CD14-positive monocyte (primary cell): Measurements from ENCODE around the gene CALB2. TPM values are rescaled to one million over a fixed set of nuclear protein-coding genes. Genes with fewer than 3 reads are reported as not detected.
A peak's percentile ranks its signal among the peaks of the same experiment; 100 is the strongest.

ENCODE experiments used
- DNase-seq, 3 donors: peaks; one replicate each; pipeline ENCODE4 v3.0.0-alpha.2; 2011 to 2022
- H2AFZ ChIP-seq: 2 replicates; pipeline ENCODE4 v1.6.0; 2012; ENCODE audit warnings: mild to moderate bottlenecking, low read depth, low read length, inconsistent platforms; ENCODE audit not compliant: insufficient read depth, poor library complexity, severe bottlenecking
- H3K27ac ChIP-seq, 2 donors: 1 replicate in 1 of 2; 2 replicates in 1 of 2; pipeline ENCODE4 v1.5.1; 2012 to 2013; ENCODE audit warnings: low read length in 2 of 2, control low read depth in 1 of 2, inconsistent platforms in 1 of 2, low read depth in 1 of 2, mild to moderate bottlenecking in 1 of 2
- H3K27me3 ChIP-seq, 2 donors: one replicate each; pipeline versions ENCODE4 v1.6.0 to v1.6.1; 2011 to 2013; ENCODE audit warnings: low read length in 2 of 2; ENCODE audit not compliant: control insufficient read depth in 2 of 2, insufficient read depth in 2 of 2
- H3K36me3 ChIP-seq, 2 donors: replicated peaks in 1 of 2; 1 replicate in 1 of 2; 2 replicates in 1 of 2; pipeline versions ENCODE4 v1.5.1 to v1.6.1; 2012 to 2013; ENCODE audit warnings: low read length in 2 of 2, control low read depth in 1 of 2, inconsistent platforms in 1 of 2, mild to moderate bottlenecking in 1 of 2; ENCODE audit not compliant: insufficient read depth in 2 of 2, control insufficient read depth in 1 of 2
- H3K4me1 ChIP-seq, 2 donors: 1 replicate in 1 of 2; 2 replicates in 1 of 2; pipeline versions ENCODE4 v1.5.1 to v1.6.1; 2012 to 2013; ENCODE audit warnings: low read length in 2 of 2, control low read depth in 1 of 2, inconsistent platforms in 1 of 2, mild to moderate bottlenecking in 1 of 2, moderate library complexity in 1 of 2; ENCODE audit not compliant: insufficient read depth in 2 of 2, control insufficient read depth in 1 of 2
- H3K4me2 ChIP-seq: replicated peaks from 2 replicates; pipeline ENCODE3; 2012; ENCODE audit warnings: low read length, moderate library complexity, mild to moderate bottlenecking; ENCODE audit not compliant: poor library complexity, severe bottlenecking; ENCODE audit errors: extremely low read depth
- H3K4me3 ChIP-seq, 3 experiments: fragments of 200-600 bp in 1 of 3; sonication (generic) in 1 of 3; replicated peaks in 1 of 3; 1 replicate in 2 of 3; 2 replicates in 1 of 3; pipeline ENCODE4 v1.5.1; 2011 to 2013; ENCODE audit warnings: low read length in 3 of 3, mild to moderate bottlenecking in 3 of 3, control low read depth in 2 of 3, low read depth in 2 of 3, inconsistent platforms in 1 of 3, moderate library complexity in 1 of 3
- H3K79me2 ChIP-seq: 2 replicates; pipeline ENCODE4 v1.6.0; 2012; ENCODE audit warnings: mild to moderate bottlenecking, control low read depth, inconsistent platforms, low read length, moderate library complexity; ENCODE audit not compliant: insufficient read depth
- H3K9ac ChIP-seq: 2 replicates; pipeline ENCODE4 v1.6.0; 2017; ENCODE audit warnings: low read length, mild to moderate bottlenecking; ENCODE audit not compliant: insufficient read depth, poor library complexity, severe bottlenecking
- H3K9me3 ChIP-seq, 2 donors: replicated peaks in 1 of 2; 1 replicate in 1 of 2; 2 replicates in 1 of 2; pipeline versions ENCODE4 v1.5.1 to v1.6.1; 2012 to 2013; ENCODE audit warnings: low read length in 2 of 2, control low read depth in 1 of 2; ENCODE audit not compliant: control insufficient read depth in 1 of 2, insufficient read depth in 1 of 2
- H4K20me1 ChIP-seq: 2 replicates; pipeline ENCODE4 v1.6.0; 2012; ENCODE audit warnings: mild to moderate bottlenecking, low read length, control low read depth, moderate library complexity; ENCODE audit not compliant: insufficient read depth
- H3K27ac Mint-ChIP-seq, 7 donors: one replicate each; pipeline ENCODE4 v1.8.0; 2020; ENCODE audit warnings: mild to moderate bottlenecking in 7 of 7, mixed read lengths in 7 of 7, moderate library complexity in 6 of 7, inconsistent platforms in 2 of 7
- H3K27me3 Mint-ChIP-seq, 3 donors: one replicate each; pipeline ENCODE4 v1.8.0; 2021 to 2022; ENCODE audit warnings: low read depth in 3 of 3, mild to moderate bottlenecking in 3 of 3, mixed read lengths in 3 of 3, moderate library complexity in 3 of 3, inconsistent platforms in 1 of 3
- H3K36me3 Mint-ChIP-seq, 2 donors: one replicate each; pipeline ENCODE4 v1.8.0; 2020; ENCODE audit warnings: mixed read lengths in 2 of 2, inconsistent platforms in 1 of 2, mild to moderate bottlenecking in 1 of 2
- H3K4me1 Mint-ChIP-seq: one replicate; pipeline ENCODE4 v1.8.0; 2020; ENCODE audit warnings: mild to moderate bottlenecking, mixed read lengths
- H3K4me3 Mint-ChIP-seq, 2 donors: one replicate each; pipeline ENCODE4 v1.8.0; 2020; ENCODE audit warnings: mild to moderate bottlenecking in 2 of 2, mixed read lengths in 2 of 2, moderate library complexity in 1 of 2
- H3K9me3 Mint-ChIP-seq, 7 donors: one replicate each; pipeline ENCODE4 v1.8.0; 2020 to 2022; ENCODE audit warnings: mixed read lengths in 7 of 7, mild to moderate bottlenecking in 6 of 7, moderate library complexity in 6 of 7, inconsistent platforms in 2 of 7
- CTCF ChIP-seq: fragments of 200-600 bp; IDR thresholded peaks from one replicate; pipeline ENCODE4 v1.8.0; 2022; ENCODE audit warnings: antibody characterized with exemption, mild to moderate bottlenecking
- WGBS: methylation state at CpG from one replicate; pipeline ENCODE4 v1.1.5; 2013; ENCODE audit warnings: missing lambda C conversion rate; ENCODE audit not compliant: insufficient coverage; 5-methylcytosine and 5-hydroxymethylcytosine counted together
- intact Hi-C, 2 donors: fragments of 100-400 bp; cut with micrococcal nuclease; formaldehyde crosslinking; loops; one replicate each; pipeline versions ENCODE4 v1.15.0 to v1.15.1; 2023
- polyA plus RNA-seq, 3 donors: library from polyadenylated mRNA; depleted of rRNA in 1 of 3; unstranded in 2 of 3; stranded (reverse) in 1 of 3; fragments of 300-500 nt in 2 of 3; fragments of >200 nt in 1 of 3; fragmentation: Illumina TruSeq in 2 of 3; gene quantifications; 1 replicate in 2 of 3; 2 replicates in 1 of 3; pipeline ENCODE4 v1.2.3, GENCODE V29; 2012 to 2021

Gene CALB2
- polyA plus RNA-seq, 3 donors = not detected

GRCh38 chr16:71365021-71365420, 6.5 kb downstream of the CALB2 start:
- Histone ChIP-seq H3K9ac (no peak overlapping the region), H3K4me1 (no peaks in the 10 kb centered on the region), H3K4me2 (no peak overlapping the region), H3K79me2 (no peaks in the 10 kb centered on the region), H3K27ac (no peak overlapping the region), H4K20me1 (no peaks in the 10 kb centered on the region), H3K4me3 (no peak overlapping the region), H3K9me3 (no peaks in the 10 kb centered on the region), H2AFZ (no peak overlapping the region), H3K36me3 (no peaks in the 10 kb centered on the region), H3K27me3 (no peaks in the 10 kb centered on the region)
- no peak overlapping the region for H3K4me3 Mint-ChIP-seq
- H3K27ac Mint-ChIP-seq = no peak overlapping the region
- peaks cover 0 to 10% (median 6%) of the 10 kb centered on the region in 3 donors for H3K27me3 Mint-ChIP-seq
- 90% methylated on average over 9 of the region's 10 CpGs for WGBS
- DNase-seq = no peak
- peaks cover 2% of the 10 kb centered on the region for H3K4me1 Mint-ChIP-seq
- H3K9me3 Mint-ChIP-seq = no peaks in the 10 kb centered on the region
- intact Hi-C loops = no loop called here
- TF ChIP-seq CTCF = no peak
- no peaks in the 10 kb centered on the region for H3K36me3 Mint-ChIP-seq

GRCh38 chr16:71367241-71367976, 8.9 kb downstream of the CALB2 start:
- peak; percentile 40 for TF ChIP-seq CTCF
- H3K4me3 ChIP-seq = no peak overlapping the region
- H3K9me3 ChIP-seq = no peaks in the 10 kb centered on the region
- Mint-ChIP-seq H3K4me3 (no peak overlapping the region), H3K4me1 (no peaks in the 10 kb centered on the region), H3K9me3 (no peaks in the 10 kb centered on the region), H3K36me3 (no peaks in the 10 kb centered on the region), H3K27ac (no peak overlapping the region), H3K27me3 (peaks cover 2 to 8% (median 4%) of the 10 kb centered on the region in 3 donors)
- H3K4me2 ChIP-seq = no peak overlapping the region
- no peaks in the 10 kb centered on the region for H3K79me2 ChIP-seq
- DNase-seq = peak in 1 of 3 donors; percentile 1
- no peak overlapping the region for H2AFZ ChIP-seq
- no peaks in the 10 kb centered on the region for H3K27me3 ChIP-seq
- WGBS = 31% methylated on average over 6 of the region's 12 CpGs
- H3K36me3 ChIP-seq = no peaks in the 10 kb centered on the region
- no peaks in the 10 kb centered on the region for H3K4me1 ChIP-seq
- H3K9ac ChIP-seq = no peak overlapping the region
- H3K27ac ChIP-seq = no peak overlapping the region
- intact Hi-C loops = no loop called here
- no peaks in the 10 kb centered on the region for H4K20me1 ChIP-seq
